Stimulated activated CD4-positive, alpha-beta T cell treated with anti-CD3 and anti-CD28 coated beads, Interleukin-4, amount 100 ng/mL, for 24 hours (primary cell): ENCODE measurements around the gene KPNA4.
"Not testable (repeated sequence)": the region's sequence is repeated elsewhere in the genome, so short reads cannot be mapped to it uniquely, and the experiment has no call there.

Experiments used
- DNase-seq: peaks from one replicate; pipeline ENCODE4 v3.0.0-alpha.2; 2020

KPNA4 gene, protein sequence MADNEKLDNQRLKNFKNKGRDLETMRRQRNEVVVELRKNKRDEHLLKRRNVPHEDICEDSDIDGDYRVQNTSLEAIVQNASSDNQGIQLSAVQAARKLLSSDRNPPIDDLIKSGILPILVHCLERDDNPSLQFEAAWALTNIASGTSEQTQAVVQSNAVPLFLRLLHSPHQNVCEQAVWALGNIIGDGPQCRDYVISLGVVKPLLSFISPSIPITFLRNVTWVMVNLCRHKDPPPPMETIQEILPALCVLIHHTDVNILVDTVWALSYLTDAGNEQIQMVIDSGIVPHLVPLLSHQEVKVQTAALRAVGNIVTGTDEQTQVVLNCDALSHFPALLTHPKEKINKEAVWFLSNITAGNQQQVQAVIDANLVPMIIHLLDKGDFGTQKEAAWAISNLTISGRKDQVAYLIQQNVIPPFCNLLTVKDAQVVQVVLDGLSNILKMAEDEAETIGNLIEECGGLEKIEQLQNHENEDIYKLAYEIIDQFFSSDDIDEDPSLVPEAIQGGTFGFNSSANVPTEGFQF

DNA sequence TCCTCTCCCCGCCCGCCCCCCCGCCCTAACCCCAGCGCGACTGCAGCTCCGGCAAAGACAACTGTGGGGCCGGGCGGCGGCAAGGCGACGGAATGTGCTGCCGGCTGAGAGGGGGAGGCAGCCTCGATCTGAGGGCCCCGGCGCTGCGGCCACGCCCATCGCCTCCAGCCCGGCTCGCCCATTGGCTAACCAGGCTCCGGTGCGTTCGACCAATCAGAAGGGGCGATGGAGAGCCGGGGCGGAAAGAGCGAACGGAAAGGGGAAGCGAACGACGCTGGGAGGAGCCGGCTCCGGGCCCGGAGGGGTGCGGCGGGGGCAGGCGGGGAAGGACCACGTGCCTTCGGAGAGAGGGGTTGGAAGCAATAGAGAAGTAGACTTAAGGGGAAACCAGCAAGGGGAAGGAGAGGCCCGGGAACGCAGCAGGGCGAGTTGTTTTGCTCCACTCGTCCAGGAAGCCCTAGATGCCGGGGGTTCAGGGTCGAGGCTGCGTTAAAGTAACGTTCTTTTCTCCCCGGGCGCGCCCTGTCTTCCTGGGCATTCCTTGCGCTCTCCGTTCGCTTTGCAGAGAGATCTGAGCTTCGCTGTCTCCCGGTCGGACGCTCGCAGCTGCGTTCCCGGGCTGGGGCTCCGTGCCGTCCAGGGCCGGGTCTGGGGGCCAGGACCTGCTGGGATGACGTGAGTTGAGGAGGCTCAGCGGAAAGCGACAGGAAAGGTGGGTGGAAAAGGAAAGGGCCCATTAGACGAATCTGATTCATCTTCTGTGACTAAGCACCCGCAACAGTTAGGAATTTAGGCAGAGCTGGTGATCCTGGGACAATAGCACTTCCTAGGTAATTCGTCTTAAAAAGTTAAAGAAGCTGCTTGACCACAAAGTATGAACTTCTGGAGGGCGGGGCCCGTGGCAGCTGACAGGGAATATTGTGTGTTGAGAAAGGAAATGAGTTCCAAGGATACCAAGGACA lies at the start of gene KPNA4:
TSS of gene KPNA4 (minus strand) at position 130 of the 962 bp plus-strand sequence. CDS start 289 bp downstream, outside the sequence.
- DNase-seq: peak; percentile 97

GRCh38 chr3:160613661-160614060 lies 48.3 kb upstream of the KPNA4 start:
- no peak for DNase-seq

GRCh38 chr3:160612386-160613075 lies 47.2 kb upstream of the KPNA4 start:
- no peak for DNase-seq

DNA sequence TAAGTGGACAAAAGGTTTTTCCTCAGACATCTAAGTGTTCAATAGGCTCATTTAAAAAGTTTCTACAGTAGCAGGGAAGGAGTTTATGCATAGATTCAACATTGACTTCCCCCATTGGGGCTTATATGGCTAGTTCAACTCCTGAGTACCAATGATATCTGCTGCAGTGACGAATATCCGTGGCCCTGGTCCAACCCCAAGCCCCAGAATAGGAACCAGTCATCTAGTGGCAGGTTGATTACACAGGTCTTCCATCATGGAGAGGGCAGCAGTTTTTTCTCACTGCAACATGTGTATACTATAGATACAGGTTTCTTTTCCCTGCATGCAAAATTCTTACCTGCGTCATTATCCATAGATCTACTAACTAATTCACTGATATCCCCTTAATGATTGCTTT lies 45.8 kb upstream of the KPNA4 start:
- DNase-seq: no peak

- DNase-seq: no peak
Observed at GRCh38 chr3:160608870-160609269, 43.5 kb upstream of the KPNA4 start.

DNA sequence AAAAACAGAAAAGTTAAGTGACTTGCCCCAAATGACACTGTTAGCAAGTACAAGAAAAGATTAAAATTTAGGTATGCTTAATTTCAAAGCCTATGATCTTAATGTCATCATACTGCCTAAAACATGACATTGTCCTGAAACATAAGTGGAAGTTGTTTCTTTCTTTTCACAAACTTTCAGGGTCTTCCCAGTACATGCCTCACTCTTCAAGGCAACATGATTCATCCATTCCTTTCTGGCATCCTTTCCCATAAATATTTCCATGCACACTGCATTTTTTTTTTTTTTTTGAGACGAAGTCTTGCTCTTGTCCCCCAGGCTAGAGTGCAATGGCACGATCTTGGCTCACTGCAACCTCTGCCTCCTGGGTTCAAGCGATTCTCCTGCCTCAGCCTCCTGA lies 42.5 kb upstream of the KPNA4 start:
- no peak for DNase-seq

DNA sequence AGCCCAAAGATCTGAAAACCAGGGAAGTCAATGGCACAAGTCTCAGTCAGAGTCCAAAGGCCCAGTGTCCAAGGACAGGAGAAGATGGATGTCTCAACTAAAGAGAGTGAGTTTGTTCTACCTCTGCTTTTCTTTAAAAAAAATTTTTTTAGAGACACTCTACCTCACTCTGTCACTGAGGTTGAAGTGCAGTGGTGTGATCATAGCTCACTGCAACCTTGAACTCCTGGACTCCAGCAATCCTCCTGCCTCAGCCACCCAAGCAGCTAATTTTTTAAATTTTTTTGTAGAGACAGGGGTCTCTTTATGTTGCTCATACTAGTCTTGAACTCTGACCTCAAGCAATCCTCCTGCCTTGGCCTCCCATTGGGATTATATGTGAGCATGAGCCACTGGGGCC lies 39.9 kb upstream of the KPNA4 start:
- DNase-seq: no peak

- DNase-seq: not testable (repeated sequence)
Observed at GRCh38 chr3:160603845-160604244, 38.5 kb upstream of the KPNA4 start.

- no peak for DNase-seq
Observed at GRCh38 chr3:160602259-160602658, 36.9 kb upstream of the KPNA4 start.

- no peak for DNase-seq
Observed at GRCh38 chr3:160601288-160601687, 35.9 kb upstream of the KPNA4 start.

DNA sequence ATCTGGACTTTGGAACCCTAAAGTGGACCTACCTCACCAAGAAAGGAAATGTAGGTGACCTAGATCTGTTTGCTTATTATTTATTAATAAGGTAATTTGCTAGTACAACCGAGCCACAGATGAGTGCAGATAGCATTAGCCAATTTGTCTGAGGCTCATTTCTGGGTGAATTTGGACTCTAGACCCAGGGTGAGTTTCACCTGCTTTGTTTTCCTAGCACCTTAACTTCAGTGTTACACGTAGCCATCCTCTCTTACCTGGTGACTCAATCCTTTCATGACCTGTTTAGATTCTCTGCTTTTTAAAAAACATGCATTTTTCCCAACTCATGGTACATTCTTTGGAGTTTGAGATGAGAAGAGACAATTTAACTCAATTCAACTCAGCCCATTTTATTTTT lies 33.5 kb upstream of the KPNA4 start:
- DNase-seq: no peak

- no peak for DNase-seq
Observed at GRCh38 chr3:160588023-160588422, 22.7 kb upstream of the KPNA4 start.

GRCh38 chr3:160587105-160587504 lies 21.7 kb upstream of the KPNA4 start:
- DNase-seq: no peak

GRCh38 chr3:160586679-160587078 lies 21.3 kb upstream of the KPNA4 start:
- no peak for DNase-seq

DNA sequence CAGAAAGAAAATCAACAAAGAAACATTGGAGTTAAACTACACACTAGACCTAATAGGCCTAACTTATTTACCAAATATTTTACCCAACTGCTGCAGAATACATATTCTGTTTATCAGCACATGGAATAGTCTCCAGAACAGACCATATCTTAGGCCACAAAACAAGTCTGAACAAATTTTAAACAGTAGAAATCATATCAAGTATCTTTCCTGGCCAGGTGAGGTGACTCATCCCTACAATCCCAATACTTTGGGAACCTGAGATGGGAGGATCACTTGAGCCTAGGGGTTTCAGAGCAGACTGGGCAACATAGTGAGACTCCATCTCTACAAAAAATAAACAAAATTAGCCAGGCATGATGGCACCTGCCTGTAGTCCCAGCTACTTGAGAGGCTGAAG lies 18.1 kb upstream of the KPNA4 start:
- no peak for DNase-seq

GRCh38 chr3:160580938-160581337 lies 15.6 kb upstream of the KPNA4 start:
- no peak for DNase-seq

- DNase-seq: no peak
Observed at GRCh38 chr3:160577556-160578195, 12.3 kb upstream of the KPNA4 start.

DNA sequence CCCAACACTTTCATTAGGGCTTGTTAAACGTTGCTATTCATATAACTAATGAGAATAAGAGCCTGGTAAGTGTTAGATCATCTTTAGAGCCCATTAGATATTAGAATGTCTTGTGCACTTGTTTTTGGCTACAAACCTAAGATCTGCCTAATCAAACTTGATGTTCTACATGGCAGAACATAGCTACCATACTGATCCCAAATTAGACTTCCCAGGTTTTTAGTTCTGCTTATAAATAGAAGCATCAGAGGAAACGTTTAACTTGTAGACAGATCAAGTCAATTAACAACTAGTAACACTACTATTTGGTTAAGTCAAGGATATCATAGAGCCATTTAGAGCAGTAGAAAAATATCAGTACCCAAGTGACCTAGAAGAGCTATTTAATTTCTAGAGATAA lies 11.7 kb upstream of the KPNA4 start:
- no peak for DNase-seq

- no peak for DNase-seq
Observed at GRCh38 chr3:160576621-160577020, 11.2 kb upstream of the KPNA4 start.

GRCh38 chr3:160575589-160575988 lies 10.2 kb upstream of the KPNA4 start:
- DNase-seq: no peak

DNA sequence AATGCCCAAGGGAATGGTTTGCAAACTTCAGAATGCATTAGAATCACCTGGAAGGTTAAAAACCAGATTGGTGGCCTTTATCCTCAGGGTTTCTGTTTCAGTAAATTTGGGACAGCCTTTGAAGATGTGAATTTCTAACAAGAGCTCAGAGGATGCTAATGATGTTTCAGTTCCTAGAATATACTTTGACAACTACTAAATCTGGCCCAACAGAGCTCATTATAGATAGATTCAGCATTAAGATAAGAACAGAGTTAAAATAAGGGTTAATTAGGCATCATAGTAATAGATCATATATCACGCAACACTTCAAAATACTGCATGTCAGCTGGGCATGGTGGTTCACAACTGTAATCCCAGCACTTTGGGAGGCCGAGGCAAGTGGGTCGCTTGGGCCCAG lies 9.3 kb upstream of the KPNA4 start:
- DNase-seq: no peak

DNA sequence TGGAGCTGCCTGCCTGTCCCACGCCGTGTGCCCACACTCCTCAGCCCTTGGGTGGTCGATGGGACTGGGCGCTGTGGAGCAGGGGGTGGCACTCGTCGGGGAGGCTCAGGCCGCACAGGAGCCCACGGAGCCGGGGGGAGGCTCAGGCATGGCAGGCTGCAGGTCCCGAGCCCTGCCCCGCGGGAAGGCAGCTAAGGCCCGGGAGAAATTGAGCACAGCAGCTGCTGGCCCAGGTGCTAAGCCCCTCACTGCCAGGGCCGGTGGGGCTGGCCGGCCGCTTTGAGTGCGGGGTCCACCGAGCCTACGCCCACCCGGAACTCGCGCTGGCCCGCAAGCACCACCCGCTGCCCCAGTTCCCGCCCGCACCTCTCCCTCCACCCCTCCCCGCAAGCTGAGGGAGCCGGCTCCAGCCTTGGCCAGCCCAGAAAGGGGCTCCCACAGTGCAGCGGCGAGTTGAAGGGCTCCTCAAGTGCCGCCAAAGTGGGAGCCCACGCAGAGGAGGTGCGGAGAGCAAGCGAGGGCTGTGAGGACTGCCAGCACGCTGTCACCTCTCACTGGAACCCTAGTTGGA lies 8.7 kb upstream of the KPNA4 start:
- not testable (repeated sequence) for DNase-seq
